Activated T-helper 17 cell treated with anti-CD3 and anti-CD28 coated beads, Interleukin-2, amount 50 U/mL, for 72 hours (primary cell): ENCODE measurements around the gene ZBTB33. TPM values are rescaled to one million over a fixed set of nuclear protein-coding genes. Genes with fewer than 3 reads are reported as not detected.

Experiments used
- ATAC-seq: fragments of 150-1000 bp; cut with Tn5 transposase; replicated peaks from 2 replicates; pipeline ENCODE4 v1.10.0; 2021; ENCODE audit warnings: mild to moderate bottlenecking, moderate library complexity
- H3K27ac Mint-ChIP-seq: one replicate; pipeline ENCODE4 v1.8.0; 2022; ENCODE audit warnings: mixed read lengths
- H3K27me3 Mint-ChIP-seq: one replicate; pipeline ENCODE4 v1.8.0; 2022; ENCODE audit warnings: mixed read lengths
- H3K36me3 Mint-ChIP-seq: one replicate; pipeline ENCODE4 v1.8.0; 2022; ENCODE audit warnings: low read depth, mild to moderate bottlenecking, mixed read lengths
- H3K4me1 Mint-ChIP-seq: one replicate; pipeline ENCODE4 v1.8.0; 2022; ENCODE audit warnings: mixed read lengths
- H3K4me3 Mint-ChIP-seq: one replicate; pipeline ENCODE4 v1.8.0; 2022; ENCODE audit warnings: mild to moderate bottlenecking, mixed read lengths
- H3K9me3 Mint-ChIP-seq: one replicate; pipeline ENCODE4 v1.8.0; 2022; ENCODE audit warnings: mixed read lengths
- total RNA-seq, 2 donors: library from RNA; stranded (reverse); gene quantifications; one replicate each; pipeline ENCODE4 v1.2.3, GENCODE V29; 2022

The ZBTB33 gene
- total RNA-seq, 2 donors from 2014 or later: 14.4 to 14.7 TPM

DNA sequence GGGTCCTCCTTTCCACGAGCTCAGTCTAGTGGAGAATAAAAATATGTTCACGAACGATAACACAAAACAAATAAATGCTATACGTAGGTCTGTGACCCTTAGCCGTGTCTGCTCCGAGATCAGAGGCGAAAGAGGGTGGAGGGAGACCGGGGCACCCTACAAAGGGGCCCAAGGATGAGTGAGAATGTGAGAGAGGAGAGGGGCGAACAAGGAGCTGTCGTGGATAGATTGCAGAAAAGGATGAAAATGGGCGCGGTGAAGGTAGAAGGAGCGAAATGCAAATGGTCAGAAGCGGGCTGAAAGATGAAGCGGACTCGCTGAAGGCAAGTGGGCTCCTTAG is 6.2 kb upstream of the ZBTB33 start:
- Mint-ChIP-seq H3K4me3 (peak overlapping the region; percentile 92), H3K27ac (peak overlapping the region; percentile 95), H3K27me3 (no peaks in the 10 kb centered on the region), H3K36me3 (peaks cover under 1% of the 10 kb centered on the region), H3K4me1 (peaks cover 5% of the 10 kb centered on the region), H3K9me3 (no peaks in the 10 kb centered on the region)
- ATAC-seq: peak; percentile 41

DNA sequence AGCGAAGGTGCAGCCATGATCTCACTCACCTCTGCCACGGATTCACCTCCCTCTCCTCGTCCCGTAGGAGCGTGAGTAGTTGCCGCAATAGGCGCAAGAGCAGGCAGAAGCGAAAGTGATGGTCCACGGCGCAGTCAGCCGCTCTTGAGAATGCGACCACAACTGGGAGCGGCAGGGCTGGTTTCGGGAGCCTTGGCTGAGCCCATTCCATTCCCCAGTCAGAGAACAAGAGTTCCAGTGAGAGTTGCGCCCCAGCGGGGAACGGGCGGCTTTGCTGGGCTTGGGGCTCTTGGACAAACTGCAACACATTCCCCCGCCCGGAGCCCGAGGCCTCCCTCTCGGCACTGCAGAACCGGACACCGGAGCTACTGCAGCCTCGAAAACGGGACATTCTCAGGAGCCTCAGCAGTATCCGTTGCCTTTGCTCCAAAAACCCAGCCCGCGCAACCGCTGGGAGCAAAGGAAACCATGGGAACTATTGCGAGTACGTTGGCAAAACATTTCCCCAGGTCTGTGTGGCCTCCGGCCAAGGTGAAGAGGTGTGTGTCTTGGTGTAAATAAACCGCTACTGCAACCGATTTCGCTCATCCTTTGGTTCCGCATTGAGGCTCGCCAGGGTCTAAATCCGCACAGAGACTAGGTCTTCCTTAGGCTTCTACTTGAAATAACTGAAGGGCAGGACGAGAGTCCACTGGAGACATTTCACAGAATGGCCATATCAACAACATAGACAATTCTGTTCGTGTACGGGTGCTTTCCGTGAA is 5.7 kb upstream of the ZBTB33 start:
- H3K27me3 Mint-ChIP-seq: no peaks in the 10 kb centered on the region
- no peaks in the 10 kb centered on the region for H3K36me3 Mint-ChIP-seq
- H3K4me1 Mint-ChIP-seq: peaks cover 5% of the 10 kb centered on the region
- peak; percentile 90 for ATAC-seq
- H3K4me3 Mint-ChIP-seq: peak overlapping the region; percentile 92
- peak overlapping the region; percentile 95 for H3K27ac Mint-ChIP-seq
- no peaks in the 10 kb centered on the region for H3K9me3 Mint-ChIP-seq

DNA sequence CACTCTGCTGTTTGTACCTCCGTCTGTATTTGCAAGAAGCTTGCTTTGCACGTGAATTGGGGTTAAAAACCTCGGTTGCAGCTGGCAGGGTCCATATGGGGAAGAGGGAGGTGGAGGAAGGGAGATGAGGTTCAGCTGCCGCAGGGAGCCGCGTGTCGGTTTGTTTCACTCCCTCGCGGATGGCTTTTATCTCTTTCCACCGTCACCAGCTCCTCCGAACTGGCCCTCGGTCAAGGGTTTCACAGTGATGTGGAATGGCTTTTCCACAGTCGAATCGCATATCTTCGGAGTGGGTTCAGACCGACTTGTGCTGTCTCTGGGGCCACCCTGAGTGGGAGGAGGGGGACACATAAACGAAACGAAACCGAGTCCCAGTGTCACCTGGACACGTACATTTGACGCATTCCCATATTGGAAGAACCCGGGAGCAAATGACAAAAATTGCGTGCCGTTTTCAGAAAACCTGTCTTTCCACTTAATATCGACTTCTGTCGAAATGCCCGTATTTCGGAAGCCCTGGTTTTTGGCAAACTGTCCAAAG is 929 bp downstream of the ZBTB33 start:
- H3K4me3 Mint-ChIP-seq: peak overlapping the region; percentile 93
- H3K4me1 Mint-ChIP-seq: peaks cover 10% of the 10 kb centered on the region
- H3K27ac Mint-ChIP-seq: peak overlapping the region; percentile 96
- ATAC-seq: peak; percentile 13
- H3K9me3 Mint-ChIP-seq: no peaks in the 10 kb centered on the region
- H3K27me3 Mint-ChIP-seq: no peaks in the 10 kb centered on the region
- H3K36me3 Mint-ChIP-seq: peaks cover 39% of the 10 kb centered on the region

DNA sequence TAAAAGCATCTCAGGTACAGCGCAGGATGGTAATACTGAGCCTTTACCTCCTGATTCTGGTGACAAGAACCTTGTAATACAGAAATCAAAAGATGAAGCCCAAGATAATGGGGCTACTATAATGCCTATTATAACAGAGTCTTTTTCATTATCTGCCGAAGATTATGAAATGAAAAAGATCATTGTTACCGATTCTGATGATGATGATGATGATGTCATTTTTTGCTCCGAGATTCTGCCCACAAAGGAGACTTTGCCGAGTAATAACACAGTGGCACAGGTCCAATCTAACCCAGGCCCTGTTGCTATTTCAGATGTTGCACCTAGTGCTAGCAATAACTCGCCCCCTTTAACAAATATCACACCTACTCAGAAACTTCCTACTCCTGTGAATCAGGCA is 3.2 kb downstream of the ZBTB33 start:
- peaks cover 58% of the 10 kb centered on the region for H3K36me3 Mint-ChIP-seq
- no peak for ATAC-seq
- peaks cover 10% of the 10 kb centered on the region for H3K4me1 Mint-ChIP-seq
- H3K9me3 Mint-ChIP-seq: no peaks in the 10 kb centered on the region
- H3K4me3 Mint-ChIP-seq: no peak overlapping the region
- H3K27ac Mint-ChIP-seq: no peak overlapping the region
- H3K27me3 Mint-ChIP-seq: no peaks in the 10 kb centered on the region

DNA sequence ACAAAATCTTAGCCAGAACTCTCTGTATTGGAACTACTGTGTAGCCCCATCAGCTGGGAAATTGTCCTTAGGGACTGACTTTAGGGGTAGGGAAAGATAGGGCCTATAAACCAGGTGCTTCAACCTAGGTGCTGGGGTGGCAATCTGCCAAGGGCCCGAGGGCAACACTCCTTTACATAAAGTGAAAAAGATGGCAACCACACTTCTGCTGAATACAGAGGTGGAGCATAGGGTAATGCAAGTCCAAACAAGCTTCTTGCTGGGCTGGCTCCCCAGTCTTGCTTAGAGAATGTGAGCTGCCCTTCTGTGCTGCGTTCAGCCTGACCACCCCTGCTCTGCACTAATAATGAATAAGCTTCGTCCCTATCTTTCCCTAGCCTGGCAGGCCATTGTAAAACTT is 9.8 kb downstream of the ZBTB33 start:
- Mint-ChIP-seq H3K27ac (no peak overlapping the region), H3K4me1 (no peaks in the 10 kb centered on the region), H3K36me3 (peaks cover 28% of the 10 kb centered on the region), H3K27me3 (no peaks in the 10 kb centered on the region), H3K9me3 (no peaks in the 10 kb centered on the region), H3K4me3 (no peak overlapping the region)
- ATAC-seq: no peak

DNA sequence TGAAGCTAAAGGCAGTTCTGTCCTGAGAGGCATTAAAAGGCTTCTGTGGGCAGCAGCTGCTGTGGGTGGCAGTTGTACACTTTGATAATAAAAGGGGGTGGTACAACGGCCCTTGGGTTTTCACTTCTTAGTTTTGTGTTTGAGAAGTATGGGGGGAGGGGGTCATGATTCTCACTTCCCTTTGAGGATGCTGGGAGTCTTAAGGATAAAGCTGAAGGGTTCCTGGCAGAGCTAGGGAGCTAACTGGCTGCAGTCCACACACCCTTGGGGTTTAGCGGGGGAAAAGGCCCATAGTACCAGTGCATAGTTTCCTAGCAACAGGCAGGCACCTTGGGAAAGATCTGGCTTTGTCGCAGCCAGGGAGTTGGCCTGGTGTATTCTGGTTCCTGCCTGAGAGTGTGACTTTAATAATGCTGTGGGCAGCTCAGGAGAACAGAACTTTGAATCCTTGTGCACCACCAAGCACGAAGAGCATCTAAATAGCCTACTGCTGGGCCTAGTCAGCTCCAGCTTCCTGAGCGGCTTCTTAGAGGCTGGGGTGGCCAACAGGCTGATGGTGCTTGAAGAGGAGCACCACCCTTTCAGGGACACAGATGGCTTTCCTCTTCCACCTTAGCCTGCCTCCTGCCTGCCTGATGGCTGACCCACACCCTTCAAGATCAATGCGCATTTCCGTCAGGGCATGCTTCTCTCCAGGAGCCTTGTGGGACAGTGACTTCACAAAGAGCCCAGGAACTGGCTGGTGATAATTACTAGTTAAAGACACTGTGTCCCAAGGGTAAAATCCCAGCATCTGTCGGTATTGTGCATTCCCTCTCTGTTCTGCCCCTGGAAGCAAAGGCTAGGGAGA is 12.5 kb downstream of the ZBTB33 start:
- H3K4me1 Mint-ChIP-seq: no peaks in the 10 kb centered on the region
- H3K27ac Mint-ChIP-seq: no peak overlapping the region
- H3K4me3 Mint-ChIP-seq: no peak overlapping the region
- peaks cover 4% of the 10 kb centered on the region for H3K36me3 Mint-ChIP-seq
- no peaks in the 10 kb centered on the region for H3K27me3 Mint-ChIP-seq
- ATAC-seq: no peak
- H3K9me3 Mint-ChIP-seq: no peaks in the 10 kb centered on the region

DNA sequence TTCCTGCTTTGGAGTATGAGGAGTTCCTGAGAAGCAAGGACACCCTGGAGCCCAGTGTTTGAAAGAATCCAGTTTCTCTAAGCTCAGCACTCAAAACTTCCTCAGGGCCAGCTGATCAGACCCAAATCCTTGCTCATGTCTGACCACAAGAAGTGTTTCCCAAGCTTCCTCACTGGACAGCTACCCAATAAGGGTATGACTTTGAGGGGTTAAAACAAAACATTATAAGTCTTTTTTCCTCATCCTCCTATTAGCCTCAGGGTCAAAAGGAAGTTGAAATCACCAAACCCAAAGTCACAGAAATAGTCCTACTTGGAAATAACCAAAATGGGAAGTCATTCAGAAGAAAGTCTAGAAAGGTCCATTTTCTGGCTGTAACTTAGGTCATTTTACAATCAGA is 13.7 kb downstream of the ZBTB33 start:
- H3K27ac Mint-ChIP-seq: no peak overlapping the region
- no peaks in the 10 kb centered on the region for H3K4me1 Mint-ChIP-seq
- H3K36me3 Mint-ChIP-seq: no peaks in the 10 kb centered on the region
- H3K27me3 Mint-ChIP-seq: no peaks in the 10 kb centered on the region
- no peak for ATAC-seq
- H3K4me3 Mint-ChIP-seq: no peak overlapping the region
- H3K9me3 Mint-ChIP-seq: no peaks in the 10 kb centered on the region

DNA sequence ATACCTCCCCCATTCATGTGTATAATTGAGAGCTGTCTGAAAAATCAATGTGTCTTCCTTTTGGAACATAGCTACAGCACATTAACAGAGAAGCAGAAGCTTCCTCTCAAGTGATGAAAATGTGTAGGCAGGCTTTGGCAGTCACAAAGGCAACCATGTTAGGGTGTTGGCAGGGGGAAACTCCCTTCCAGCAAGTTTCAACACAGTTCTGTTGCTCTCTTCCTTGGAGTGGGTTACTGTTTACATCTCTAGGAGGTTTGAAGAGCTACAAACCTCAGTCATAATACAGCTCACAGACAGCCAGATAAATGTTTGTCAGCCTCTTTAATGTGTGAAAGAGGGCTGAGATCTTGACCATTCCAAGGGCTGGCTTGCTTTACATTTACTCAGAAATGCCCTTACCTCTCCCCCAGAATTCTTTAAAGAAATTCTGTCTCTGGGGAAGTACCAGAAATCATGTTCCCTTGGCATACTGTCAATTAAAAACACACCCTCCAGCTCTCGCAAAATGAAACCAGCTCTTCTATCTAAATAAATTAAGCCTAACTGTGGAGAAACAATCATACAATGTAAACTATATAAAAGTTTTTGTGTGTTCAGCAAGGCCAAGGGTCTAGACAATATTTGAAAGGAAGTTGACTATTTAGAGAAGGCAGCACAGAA is 18.9 kb downstream of the ZBTB33 start:
- ATAC-seq: peak; percentile 78
- H3K4me3 Mint-ChIP-seq: peak overlapping the region; percentile 29
- H3K27ac Mint-ChIP-seq: peak overlapping the region; percentile 79

DNA sequence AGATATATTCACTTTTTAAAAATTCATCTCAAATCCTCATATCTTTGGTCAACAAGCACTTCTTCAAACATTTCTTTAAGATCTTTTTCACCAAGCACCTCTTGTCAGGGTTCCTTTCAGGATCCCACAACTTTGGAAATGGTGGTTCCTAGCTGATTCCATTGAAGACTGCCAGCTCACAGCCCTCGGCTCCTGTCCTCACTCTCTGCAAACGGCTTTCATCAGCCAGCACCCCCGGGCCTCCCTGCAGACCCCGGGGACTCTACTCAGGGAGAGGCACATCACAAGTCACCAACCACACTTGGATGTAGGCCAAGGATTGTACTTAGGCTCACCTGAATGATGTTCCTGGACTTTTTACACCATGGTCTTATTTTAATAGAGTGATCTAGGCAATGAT is 20.0 kb downstream of the ZBTB33 start:
- Mint-ChIP-seq H3K4me3 (no peak overlapping the region), H3K9me3 (no peaks in the 10 kb centered on the region), H3K27me3 (no peaks in the 10 kb centered on the region), H3K4me1 (peaks cover 6% of the 10 kb centered on the region), H3K27ac (no peak overlapping the region), H3K36me3 (no peaks in the 10 kb centered on the region)
- ATAC-seq: no peak

More for the DNA sequence above, 18.9 kb downstream of the ZBTB33 start:
- Mint-ChIP-seq H3K36me3 (no peaks in the 10 kb centered on the region), H3K27me3 (no peaks in the 10 kb centered on the region), H3K9me3 (no peaks in the 10 kb centered on the region), H3K4me1 (peaks cover 6% of the 10 kb centered on the region)

DNA sequence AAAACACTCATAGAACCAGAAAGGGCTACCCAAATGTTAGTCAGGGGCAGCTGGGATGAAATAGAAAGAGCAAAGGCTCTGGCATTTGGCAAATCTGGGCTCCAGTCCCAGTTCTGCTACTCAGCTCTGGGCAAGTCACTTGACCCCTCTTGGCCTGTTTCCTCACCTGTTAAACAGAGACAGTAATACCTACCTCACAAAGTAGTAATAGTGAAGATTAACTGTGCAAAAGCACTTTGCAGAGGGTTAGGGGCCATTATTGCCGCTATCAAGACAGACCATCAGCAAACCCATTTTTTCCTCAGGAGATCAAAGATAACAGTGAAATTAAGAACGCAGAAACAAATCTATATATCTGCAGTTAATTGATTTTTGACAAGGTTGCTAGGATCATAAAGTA is 20.6 kb downstream of the ZBTB33 start:
- Mint-ChIP-seq H3K4me3 (no peak overlapping the region), H3K9me3 (no peaks in the 10 kb centered on the region), H3K27ac (no peak overlapping the region), H3K36me3 (no peaks in the 10 kb centered on the region), H3K4me1 (peaks cover 6% of the 10 kb centered on the region), H3K27me3 (no peaks in the 10 kb centered on the region)
- ATAC-seq: no peak

DNA sequence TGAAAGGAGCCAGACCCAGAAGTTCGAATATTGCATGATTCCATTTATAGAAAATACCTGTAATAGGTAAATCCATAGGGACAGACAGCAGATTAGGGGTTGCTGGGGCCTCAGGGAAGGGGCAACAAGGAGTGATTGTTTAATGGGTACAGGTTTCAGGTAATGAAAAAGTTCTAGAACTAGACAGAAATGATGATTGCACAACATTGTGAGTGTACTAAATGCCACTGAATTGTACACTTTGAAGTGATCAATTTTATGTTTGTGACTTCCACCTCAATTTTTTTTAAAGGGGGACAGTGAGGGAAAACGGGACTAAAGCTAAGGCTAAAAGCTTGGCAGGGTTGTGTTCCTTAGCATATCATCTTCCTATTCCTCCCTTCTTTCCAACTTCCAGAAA is 23.5 kb downstream of the ZBTB33 start:
- peaks cover 6% of the 10 kb centered on the region for H3K4me1 Mint-ChIP-seq
- no peak overlapping the region for H3K27ac Mint-ChIP-seq
- no peaks in the 10 kb centered on the region for H3K27me3 Mint-ChIP-seq
- no peaks in the 10 kb centered on the region for H3K36me3 Mint-ChIP-seq
- H3K9me3 Mint-ChIP-seq: no peaks in the 10 kb centered on the region
- H3K4me3 Mint-ChIP-seq: no peak overlapping the region
- no peak for ATAC-seq

DNA sequence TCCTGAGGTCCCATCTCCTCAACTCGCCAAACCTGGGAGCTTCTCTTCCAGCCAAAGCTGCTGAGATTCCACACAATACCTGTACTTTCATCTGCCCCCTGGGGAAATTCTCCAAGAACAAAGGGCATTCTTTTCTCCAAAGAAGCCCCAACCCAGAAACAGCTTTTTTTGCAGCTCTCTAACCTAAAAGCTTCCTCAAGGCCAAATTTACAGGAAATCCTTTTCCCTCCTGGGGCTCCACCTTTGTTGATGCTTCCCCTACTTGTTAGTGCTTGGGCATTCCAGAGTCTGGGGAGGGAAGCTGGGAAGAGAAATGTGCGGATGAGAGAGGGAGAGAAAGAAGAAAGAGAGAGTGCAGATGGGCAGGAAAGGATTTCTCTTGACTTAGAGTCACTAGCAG is 24.3 kb downstream of the ZBTB33 start:
- no peaks in the 10 kb centered on the region for H3K36me3 Mint-ChIP-seq
- H3K4me3 Mint-ChIP-seq: no peak overlapping the region
- H3K27ac Mint-ChIP-seq: no peak overlapping the region
- ATAC-seq: no peak
- H3K9me3 Mint-ChIP-seq: no peaks in the 10 kb centered on the region
- peaks cover 2% of the 10 kb centered on the region for H3K4me1 Mint-ChIP-seq
- no peaks in the 10 kb centered on the region for H3K27me3 Mint-ChIP-seq

DNA sequence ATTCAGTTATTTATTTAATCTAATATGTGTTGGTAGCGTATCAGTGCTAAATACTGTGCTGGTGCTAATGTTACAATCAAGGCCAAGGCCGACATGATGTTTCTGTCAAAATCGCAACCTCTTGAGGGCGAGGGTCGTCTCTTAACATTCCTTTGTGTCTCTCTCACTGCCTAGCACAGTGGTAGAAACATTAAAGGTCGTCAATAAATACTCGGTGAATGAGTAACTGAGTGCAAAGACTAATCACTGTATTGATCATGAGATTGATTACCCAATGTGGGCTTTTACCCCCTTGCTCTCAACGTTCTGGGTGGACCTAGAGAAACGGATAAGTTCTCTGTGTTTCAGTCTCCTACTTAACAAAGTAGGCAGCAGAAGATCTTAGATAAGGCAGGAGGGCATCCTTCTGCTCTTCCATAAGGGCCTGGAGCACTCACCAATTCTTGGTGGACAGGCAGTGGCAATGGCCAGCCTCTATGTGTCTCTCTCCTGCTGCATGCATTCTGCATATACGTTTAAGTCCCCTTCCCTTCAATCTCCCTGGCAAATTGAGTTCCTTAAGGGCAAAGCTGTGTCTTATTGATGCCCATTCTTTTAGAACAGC is 30.5 kb downstream of the ZBTB33 start:
- Mint-ChIP-seq H3K36me3 (no peaks in the 10 kb centered on the region), H3K4me1 (no peaks in the 10 kb centered on the region), H3K27me3 (no peaks in the 10 kb centered on the region), H3K27ac (no peak overlapping the region), H3K9me3 (no peaks in the 10 kb centered on the region), H3K4me3 (no peak overlapping the region)
- no peak for ATAC-seq

DNA sequence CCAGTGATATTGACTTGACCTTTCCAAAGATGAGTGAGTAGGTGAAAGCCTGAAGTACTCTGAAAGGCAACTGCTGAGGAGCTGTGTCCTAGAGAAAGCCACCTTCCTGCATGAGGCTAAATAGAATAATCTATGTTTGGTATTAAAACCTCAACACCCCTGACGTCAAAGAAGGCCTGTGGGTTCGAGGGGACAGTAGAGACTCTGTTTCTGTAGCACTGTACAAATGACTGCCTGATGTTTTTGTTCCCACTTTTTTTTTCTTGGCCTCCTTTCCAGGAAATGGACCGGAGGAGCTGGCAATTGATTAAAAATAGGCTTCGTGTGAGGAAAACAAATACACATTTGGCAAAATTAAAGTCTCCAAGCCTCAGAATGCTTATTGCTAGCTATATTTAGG is 31.1 kb downstream of the ZBTB33 start:
- no peak overlapping the region for H3K27ac Mint-ChIP-seq
- no peaks in the 10 kb centered on the region for H3K4me1 Mint-ChIP-seq
- ATAC-seq: no peak
- no peaks in the 10 kb centered on the region for H3K27me3 Mint-ChIP-seq
- no peaks in the 10 kb centered on the region for H3K9me3 Mint-ChIP-seq
- no peak overlapping the region for H3K4me3 Mint-ChIP-seq
- H3K36me3 Mint-ChIP-seq: no peaks in the 10 kb centered on the region
